Measurements from ENCODE around the gene KLRF1.

DNA sequence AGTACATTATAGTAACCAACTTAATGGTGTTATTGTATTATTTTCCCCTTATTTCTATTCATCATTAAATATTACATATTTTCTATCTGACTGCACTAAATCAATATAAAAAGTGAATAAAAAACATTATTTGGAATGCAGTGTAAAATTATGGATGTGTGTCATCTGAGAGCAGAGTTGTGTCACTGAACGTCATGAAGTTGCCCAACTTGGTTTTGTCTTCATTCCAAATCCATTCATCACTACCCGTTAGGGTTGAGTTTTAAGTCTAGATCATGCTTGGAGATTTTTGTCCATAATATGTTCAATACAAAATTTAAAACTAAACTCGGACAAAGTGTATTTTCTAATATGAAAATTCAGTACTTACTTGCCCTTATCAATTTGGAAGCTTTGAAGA is 16.1 kb downstream of the KLRF1 start:
- TF ChIP-seq, protein P1, sequence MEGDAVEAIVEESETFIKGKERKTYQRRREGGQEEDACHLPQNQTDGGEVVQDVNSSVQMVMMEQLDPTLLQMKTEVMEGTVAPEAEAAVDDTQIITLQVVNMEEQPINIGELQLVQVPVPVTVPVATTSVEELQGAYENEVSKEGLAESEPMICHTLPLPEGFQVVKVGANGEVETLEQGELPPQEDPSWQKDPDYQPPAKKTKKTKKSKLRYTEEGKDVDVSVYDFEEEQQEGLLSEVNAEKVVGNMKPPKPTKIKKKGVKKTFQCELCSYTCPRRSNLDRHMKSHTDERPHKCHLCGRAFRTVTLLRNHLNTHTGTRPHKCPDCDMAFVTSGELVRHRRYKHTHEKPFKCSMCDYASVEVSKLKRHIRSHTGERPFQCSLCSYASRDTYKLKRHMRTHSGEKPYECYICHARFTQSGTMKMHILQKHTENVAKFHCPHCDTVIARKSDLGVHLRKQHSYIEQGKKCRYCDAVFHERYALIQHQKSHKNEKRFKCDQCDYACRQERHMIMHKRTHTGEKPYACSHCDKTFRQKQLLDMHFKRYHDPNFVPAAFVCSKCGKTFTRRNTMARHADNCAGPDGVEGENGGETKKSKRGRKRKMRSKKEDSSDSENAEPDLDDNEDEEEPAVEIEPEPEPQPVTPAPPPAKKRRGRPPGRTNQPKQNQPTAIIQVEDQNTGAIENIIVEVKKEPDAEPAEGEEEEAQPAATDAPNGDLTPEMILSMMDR (IDR thresholded peaks at IDR 0.05): no peak
- TF ChIP-seq POLR2A (IDR thresholded peaks at IDR 0.05): no peak
